Smooth muscle cell (in vitro differentiated cells): Measurements from ENCODE around the gene TEX11. TPM values are rescaled to one million over a fixed set of nuclear protein-coding genes. Genes with fewer than 3 reads are reported as not detected.
"Not testable (repeated sequence)": the region's sequence is repeated elsewhere in the genome, so short reads cannot be mapped to it uniquely, and the experiment has no call there.

Experiments
- DNase-seq: peaks from one replicate; lab custom pipeline; 2025; ENCODE audit not compliant: unreplicated experiment; lab: John Stamatoyannopoulos, UW
- H2AFZ ChIP-seq: fragments of 200-600 bp; sonication (generic); 2 replicates; pipeline ENCODE4 v1.6.0; 2016; ENCODE audit warnings: antibody characterized with exemption, low read depth, mild to moderate bottlenecking
- H3F3A ChIP-seq: fragments of 200-600 bp; sonication (generic); 2 replicates; pipeline ENCODE4 v1.6.0; 2017; ENCODE audit warnings: antibody characterized with exemption, low read depth
- H3K27ac ChIP-seq: fragments of 200-600 bp; sonication (generic); 2 replicates; pipeline ENCODE4 v1.5.1; 2016; ENCODE audit warnings: low read depth, mild to moderate bottlenecking
- H3K27me3 ChIP-seq: fragments of 200-600 bp; sonication (generic); 2 replicates; pipeline ENCODE4 v1.6.1; 2016; ENCODE audit warnings: low read depth, mild to moderate bottlenecking
- H3K36me3 ChIP-seq: fragments of 200-600 bp; sonication (generic); 2 replicates; pipeline ENCODE4 v1.5.1; 2016; ENCODE audit warnings: low read depth
- H3K4me1 ChIP-seq: fragments of 200-600 bp; sonication (generic); 2 replicates; pipeline ENCODE4 v1.5.1; 2016; ENCODE audit warnings: low read depth
- H3K4me2 ChIP-seq: fragments of 200-600 bp; sonication (generic); 2 replicates; pipeline ENCODE4 v1.6.0; 2016; ENCODE audit warnings: mild to moderate bottlenecking
- H3K4me3 ChIP-seq: fragments of 200-600 bp; sonication (generic); 2 replicates; pipeline ENCODE4 v1.5.1; 2016; ENCODE audit warnings: mild to moderate bottlenecking
- H3K79me2 ChIP-seq: fragments of 200-600 bp; sonication (generic); 2 replicates; pipeline ENCODE4 v1.6.0; 2016; ENCODE audit warnings: low read depth, mild to moderate bottlenecking
- H3K9ac ChIP-seq: fragments of 200-600 bp; sonication (generic); 2 replicates; pipeline ENCODE4 v1.6.0; 2016; ENCODE audit warnings: low read depth
- H3K9me3 ChIP-seq: fragments of 200-600 bp; sonication (generic); replicated peaks from 2 replicates; pipeline ENCODE4 v1.5.1; 2016; ENCODE audit warnings: low read depth
- H4K20me1 ChIP-seq: fragments of 200-600 bp; sonication (generic); 2 replicates; pipeline ENCODE4 v1.6.0; 2016; ENCODE audit warnings: low read depth
- CTCF ChIP-seq: fragments of 200-600 bp; sonication (generic); IDR thresholded peaks from 2 replicates; pipeline ENCODE4 v1.5.1; 2017; ENCODE audit warnings: borderline replicate concordance, mild to moderate bottlenecking, antibody characterized with exemption; ENCODE audit not compliant: insufficient read depth, poor library complexity, severe bottlenecking
- WGBS: methylation state at CpG from one replicate; pipeline ENCODE4 v1.1.7; 2016; ENCODE audit warnings: low lambda C conversion rate; 5-methylcytosine and 5-hydroxymethylcytosine counted together
- polyA plus RNA-seq: library from polyadenylated mRNA; unstranded; fragments of >200 nt; fragmentation: Nextera tagmentation; extraction: Ambion mirVana; gene quantifications from 2 replicates; pipeline ENCODE4 v1.2.1, GENCODE V29; 2016
- total RNA-seq: library from RNA; depleted of rRNA; stranded (reverse); fragments of >200 nt; gene quantifications from 2 replicates; pipeline ENCODE4 v1.2.3, GENCODE V29; 2014

Gene TEX11
- total and polyA plus RNA-seq, 2 experiments from 2014 or later, result 0.40 to 1.2 TPM

DNA sequence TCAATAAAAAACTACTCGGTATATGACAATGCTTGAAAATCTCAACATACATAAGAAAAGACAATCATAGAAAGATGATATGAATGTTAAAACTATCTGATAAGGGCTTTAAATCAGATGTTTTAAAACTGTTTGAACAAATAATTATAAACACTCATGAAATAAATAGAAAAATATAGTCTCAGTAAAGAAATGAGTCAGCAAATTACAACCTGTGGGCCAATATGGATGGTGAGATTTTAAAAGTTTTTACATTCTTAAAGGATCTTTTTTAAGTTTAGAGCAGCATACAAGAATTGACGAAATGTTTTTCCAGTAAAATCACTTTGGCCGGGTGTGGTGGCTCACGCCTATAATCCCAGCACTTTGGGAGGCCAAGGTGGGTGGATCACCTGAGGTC, 83.1 kb downstream of the TEX11 start:
- Histone ChIP-seq H2AFZ (no peak overlapping the region), H3K4me1 (no peaks in the 10 kb centered on the region), H3K9ac (no peak overlapping the region), H3K27ac (no peak overlapping the region), H4K20me1 (no peaks in the 10 kb centered on the region), H3K36me3 (no peaks in the 10 kb centered on the region), H3K9me3 (no peaks in the 10 kb centered on the region), H3F3A (no peaks in the 10 kb centered on the region), H3K4me2 (no peak overlapping the region), H3K27me3 (no peaks in the 10 kb centered on the region), H3K4me3 (no peak overlapping the region), H3K79me2 (no peaks in the 10 kb centered on the region)
- 84% methylated on average over 4 of the region's 4 CpGs for WGBS
- no peak for TF ChIP-seq CTCF
- no peak for DNase-seq

DNA sequence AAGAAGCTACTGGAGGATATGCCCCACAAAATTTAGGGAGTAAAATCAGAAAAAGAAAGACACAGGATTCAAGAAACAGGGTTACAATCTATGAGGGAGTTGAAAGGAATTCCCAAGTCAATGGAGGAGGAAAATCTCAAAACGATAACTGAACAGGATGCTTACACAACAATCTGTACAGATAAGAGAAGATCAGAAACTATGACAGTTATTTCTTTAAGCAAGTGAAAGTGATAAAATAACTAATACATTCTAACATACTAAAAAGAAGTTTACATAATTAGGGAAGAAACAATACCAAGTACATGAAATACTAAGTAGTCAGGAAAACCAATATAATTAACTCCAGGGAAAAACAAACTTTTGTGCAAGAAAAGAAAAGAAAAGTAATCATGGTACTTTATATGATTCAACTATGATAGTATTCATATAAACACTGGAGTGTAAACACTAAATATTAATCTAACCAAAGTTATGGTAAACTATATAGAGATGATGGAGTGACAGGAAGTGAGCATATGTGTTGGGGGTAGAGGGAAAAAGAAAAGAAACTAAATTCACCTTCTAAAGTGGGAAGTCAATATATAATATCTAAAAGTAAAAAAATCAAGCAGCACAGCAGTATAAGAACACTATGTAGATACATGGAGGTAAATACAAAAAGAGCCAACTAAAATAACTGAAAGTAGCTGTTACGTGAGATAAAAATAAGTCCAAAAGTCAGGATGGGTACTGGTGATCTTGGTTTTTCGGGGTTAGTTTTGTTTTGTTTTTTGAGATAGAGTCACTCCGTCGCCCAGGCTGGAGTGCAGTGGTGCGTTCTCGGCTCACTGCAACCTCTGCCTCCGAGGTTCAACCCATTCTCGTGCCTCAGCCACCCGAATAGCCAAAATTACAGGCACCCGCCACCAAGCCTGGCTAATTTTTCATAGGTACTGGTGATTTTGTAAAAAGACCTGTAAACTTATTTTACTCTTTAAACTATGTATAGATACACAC, 99.3 kb downstream of the TEX11 start:
- no peak overlapping the region for H3K4me3 ChIP-seq
- 87% methylated on average over 11 of the region's 11 CpGs for WGBS
- H4K20me1 ChIP-seq, result no peaks in the 10 kb centered on the region
- no peaks in the 10 kb centered on the region for H3K36me3 ChIP-seq
- TF ChIP-seq CTCF, result no peak
- H3K79me2 ChIP-seq, result no peaks in the 10 kb centered on the region
- no peak overlapping the region for H3K27ac ChIP-seq
- H3K4me2 ChIP-seq, result no peak overlapping the region
- no peaks in the 10 kb centered on the region for H3K4me1 ChIP-seq
- H3K9ac ChIP-seq, result no peak overlapping the region
- no peaks in the 10 kb centered on the region for H3F3A ChIP-seq
- no peak for DNase-seq
- no peaks in the 10 kb centered on the region for H3K27me3 ChIP-seq
- no peak overlapping the region for H2AFZ ChIP-seq
- H3K9me3 ChIP-seq, result no peaks in the 10 kb centered on the region

DNA sequence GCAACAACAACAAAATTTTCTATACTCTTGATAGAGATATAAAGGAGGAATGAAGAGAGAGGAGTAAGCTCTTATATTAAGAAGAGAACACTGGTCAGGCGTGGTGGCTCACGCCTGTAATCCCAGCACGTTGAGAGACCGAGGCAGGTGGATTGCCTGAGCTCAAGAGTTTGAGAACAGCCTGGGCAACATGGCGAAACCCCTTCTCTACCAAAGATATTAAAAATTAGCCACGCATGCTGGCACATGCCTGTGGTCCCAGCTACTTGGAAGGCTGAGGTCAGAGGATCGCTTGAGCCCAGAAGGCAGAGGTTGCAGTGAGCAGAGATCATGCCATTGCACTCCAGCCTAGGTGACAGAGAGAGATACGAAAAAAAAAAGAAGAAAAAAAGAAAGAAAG, 102.4 kb downstream of the TEX11 start:
- Histone ChIP-seq H3K27ac (no peak overlapping the region), H3F3A (no peaks in the 10 kb centered on the region), H3K27me3 (no peaks in the 10 kb centered on the region), H3K4me1 (no peaks in the 10 kb centered on the region), H3K4me2 (no peak overlapping the region), H3K9ac (no peak overlapping the region), H2AFZ (no peak overlapping the region), H3K36me3 (no peaks in the 10 kb centered on the region), H4K20me1 (no peaks in the 10 kb centered on the region), H3K4me3 (no peak overlapping the region), H3K79me2 (no peaks in the 10 kb centered on the region), H3K9me3 (no peaks in the 10 kb centered on the region)
- no peak for DNase-seq
- WGBS, result 83% methylated on average over 8 of the region's 8 CpGs
- TF ChIP-seq CTCF, result no peak

DNA sequence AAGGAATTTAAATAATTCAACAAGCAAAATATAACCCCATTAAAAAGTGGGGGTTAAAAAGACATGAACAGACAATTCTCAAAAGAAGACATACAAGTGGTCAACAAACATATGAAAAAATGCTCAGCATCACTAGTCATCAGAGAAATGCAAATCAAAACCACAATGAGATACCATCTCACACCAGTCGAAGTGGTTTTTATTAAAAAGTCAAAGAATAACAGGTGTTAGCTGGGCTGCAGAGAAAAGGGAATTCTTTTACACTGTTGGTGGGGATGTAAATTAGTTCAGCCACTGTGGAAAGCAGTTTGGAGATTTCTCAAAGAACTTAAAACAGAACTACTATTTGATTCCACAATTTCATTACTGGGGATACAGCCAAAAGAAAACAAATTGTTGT, 111.8 kb downstream of the TEX11 start:
- H3K27me3 ChIP-seq, DNase-seq, H3K36me3 ChIP-seq, H3F3A ChIP-seq, H3K79me2 ChIP-seq, H3K4me1 ChIP-seq, H3K4me3 ChIP-seq, H2AFZ ChIP-seq, H4K20me1 ChIP-seq, H3K9ac ChIP-seq, H3K4me2 ChIP-seq, H3K9me3 ChIP-seq, H3K27ac ChIP-seq: not testable (repeated sequence)
- WGBS, result 52% methylated on average over 1 of the region's 1 CpG
